Colonic mucosa (tissue), 4 donors: ENCODE data around the gene VILL. TPM values are rescaled to one million over a fixed set of nuclear protein-coding genes. Genes with fewer than 3 reads are reported as not detected.

Experiments used
- DNase-seq: peaks from one replicate; pipeline ENCODE4 v3.0.0-alpha.2; 2020
- H3K27ac ChIP-seq: fragments of 200-600 bp; one replicate; pipeline ENCODE4 v1.8.0; 2021
- H3K27me3 ChIP-seq: fragments of 200-600 bp; one replicate; pipeline ENCODE4 v1.8.0; 2021
- H3K36me3 ChIP-seq: fragments of 200-600 bp; one replicate; pipeline ENCODE4 v1.8.0; 2021
- H3K4me1 ChIP-seq: fragments of 200-600 bp; one replicate; pipeline ENCODE4 v1.8.0; 2021; ENCODE audit warnings: mild to moderate bottlenecking
- H3K4me3 ChIP-seq: fragments of 200-600 bp; one replicate; pipeline ENCODE4 v1.8.0; 2021
- H3K9ac ChIP-seq, 2 donors: one replicate each; pipeline ENCODE4 v1.7.0; 2013; ENCODE audit warnings: control low read depth in 2 of 2, low read depth in 2 of 2, low read length in 2 of 2
- H3K9me3 ChIP-seq: fragments of 200-600 bp; one replicate; pipeline ENCODE4 v1.8.0; 2021
- intact Hi-C: fragments of 100-400 bp; cut with DNase I; formaldehyde crosslinking; loops from one replicate; pipeline ENCODE4 v1.14.1; 2022
- total RNA-seq, 2 donors: library from RNA; stranded (reverse); fragmentation: NEBNext Ultra II Directional in 1 of 2; extraction: Animal tissue kit (Norgen Biotek cat#: 25700) in 1 of 2; gene quantifications; one replicate each; pipeline ENCODE4 v1.2.1, GENCODE V29; 2021
- TF ChIP-seq, protein P1 (sequence below): fragments of 200-600 bp; IDR thresholded peaks from one replicate; pipeline ENCODE4 v1.8.0; 2022; ENCODE audit warnings: antibody characterized with exemption, mild to moderate bottlenecking
- donor health status: healthy.
- donor health status: DM: no; HTN: no; CAD: no.
- donor health status: DM: no; HTN: no; CAD: no.

Gene VILL
- total RNA-seq, 2 donors from 2014 or later, result 155 to 166 TPM

DNA sequence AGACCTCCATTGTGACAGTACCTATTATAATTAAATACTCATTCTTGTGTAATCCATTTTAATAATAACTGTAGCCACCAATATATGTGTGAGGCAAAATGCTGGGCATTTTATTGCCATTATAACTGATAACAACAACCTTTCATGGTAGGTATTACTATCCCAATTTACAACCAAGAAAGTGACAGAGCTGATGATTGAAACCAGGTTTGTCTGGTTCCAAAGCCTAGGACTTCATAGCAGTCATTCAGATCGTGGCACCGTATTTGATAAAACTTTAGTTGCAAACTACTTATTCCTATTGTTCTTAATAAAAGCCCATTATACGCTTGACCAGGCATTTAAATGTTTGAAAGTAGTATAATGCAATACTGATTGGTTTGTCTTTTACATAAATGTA lies 26.4 kb upstream of the VILL start:
- DNase-seq, result no peak

DNA sequence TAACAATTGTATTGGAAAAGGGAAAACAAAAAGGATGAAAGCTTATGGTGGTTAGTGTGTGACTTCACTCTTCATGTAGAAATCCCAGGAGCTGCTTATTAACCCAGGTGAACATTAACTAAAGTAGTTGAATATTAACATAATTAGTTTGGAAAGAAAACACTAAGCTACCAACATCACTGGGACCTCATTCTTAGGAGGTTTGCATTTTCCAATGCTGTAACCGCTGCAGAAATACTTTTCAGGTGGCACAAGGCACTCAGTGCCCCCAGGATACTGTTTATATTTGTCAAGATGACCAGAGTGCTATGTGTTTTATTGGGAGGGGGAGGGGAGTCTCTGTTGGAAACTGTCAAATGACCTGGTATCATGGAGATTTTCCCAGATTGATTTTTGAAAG lies 25.9 kb upstream of the VILL start:
- DNase-seq, result no peak
- TF ChIP-seq, protein P1, sequence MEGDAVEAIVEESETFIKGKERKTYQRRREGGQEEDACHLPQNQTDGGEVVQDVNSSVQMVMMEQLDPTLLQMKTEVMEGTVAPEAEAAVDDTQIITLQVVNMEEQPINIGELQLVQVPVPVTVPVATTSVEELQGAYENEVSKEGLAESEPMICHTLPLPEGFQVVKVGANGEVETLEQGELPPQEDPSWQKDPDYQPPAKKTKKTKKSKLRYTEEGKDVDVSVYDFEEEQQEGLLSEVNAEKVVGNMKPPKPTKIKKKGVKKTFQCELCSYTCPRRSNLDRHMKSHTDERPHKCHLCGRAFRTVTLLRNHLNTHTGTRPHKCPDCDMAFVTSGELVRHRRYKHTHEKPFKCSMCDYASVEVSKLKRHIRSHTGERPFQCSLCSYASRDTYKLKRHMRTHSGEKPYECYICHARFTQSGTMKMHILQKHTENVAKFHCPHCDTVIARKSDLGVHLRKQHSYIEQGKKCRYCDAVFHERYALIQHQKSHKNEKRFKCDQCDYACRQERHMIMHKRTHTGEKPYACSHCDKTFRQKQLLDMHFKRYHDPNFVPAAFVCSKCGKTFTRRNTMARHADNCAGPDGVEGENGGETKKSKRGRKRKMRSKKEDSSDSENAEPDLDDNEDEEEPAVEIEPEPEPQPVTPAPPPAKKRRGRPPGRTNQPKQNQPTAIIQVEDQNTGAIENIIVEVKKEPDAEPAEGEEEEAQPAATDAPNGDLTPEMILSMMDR, result no peak
- Histone ChIP-seq H3K27me3 (no peaks in the 10 kb centered on the region), H3K4me1 (peaks cover 6% of the 10 kb centered on the region), H3K9me3 (no peaks in the 10 kb centered on the region), H3K9ac (no peak overlapping the region), H3K36me3 (no peaks in the 10 kb centered on the region), H3K27ac (peak overlapping the region; percentile 64), H3K4me3 (no peak overlapping the region)
- intact Hi-C loops, result no loop called here

More for the DNA sequence above, 26.4 kb upstream of the VILL start:
- peak overlapping the region in 1 of 2 donors; percentile 64 for H3K9ac ChIP-seq
- H3K27me3 ChIP-seq, result no peaks in the 10 kb centered on the region
- intact Hi-C loops, result no loop called here
- TF ChIP-seq, protein P1, result no peak
- peak overlapping the region; percentile 64 for H3K27ac ChIP-seq
- H3K4me1 ChIP-seq, result peaks cover 6% of the 10 kb centered on the region
- H3K4me3 ChIP-seq, result no peak overlapping the region
- no peaks in the 10 kb centered on the region for H3K36me3 ChIP-seq
- no peaks in the 10 kb centered on the region for H3K9me3 ChIP-seq

DNA sequence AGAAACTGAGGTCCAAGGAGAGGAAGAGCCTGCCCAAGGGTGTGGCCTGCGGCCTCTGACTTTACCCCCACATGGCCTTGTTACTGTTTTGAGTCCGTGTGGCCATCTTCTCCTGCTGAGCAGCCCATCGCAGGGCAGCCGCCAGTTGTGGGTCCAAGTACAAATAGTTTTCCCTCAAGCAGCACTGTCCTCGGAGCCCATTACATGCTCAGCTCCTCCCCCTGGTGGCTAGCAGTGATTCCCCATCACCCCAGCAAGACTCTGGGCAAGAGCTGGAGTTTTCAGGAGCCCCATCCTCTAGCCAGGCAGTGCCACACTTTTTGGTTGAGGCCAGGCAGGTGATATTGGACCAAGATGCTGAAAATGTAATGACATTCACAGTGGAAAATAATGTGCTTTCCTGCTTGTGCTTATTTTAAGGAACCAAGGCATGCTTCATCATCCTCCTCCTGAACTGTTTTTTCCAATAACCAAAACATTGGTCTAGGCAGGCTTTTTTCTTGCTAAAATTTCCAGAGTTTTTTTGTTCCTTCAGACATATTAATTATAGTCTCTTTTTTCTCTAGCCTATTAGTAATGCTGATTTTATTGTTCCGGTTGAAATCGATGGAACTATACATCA lies 23.2 kb upstream of the VILL start:
- TF ChIP-seq, protein P1, result peak; percentile 83

DNA sequence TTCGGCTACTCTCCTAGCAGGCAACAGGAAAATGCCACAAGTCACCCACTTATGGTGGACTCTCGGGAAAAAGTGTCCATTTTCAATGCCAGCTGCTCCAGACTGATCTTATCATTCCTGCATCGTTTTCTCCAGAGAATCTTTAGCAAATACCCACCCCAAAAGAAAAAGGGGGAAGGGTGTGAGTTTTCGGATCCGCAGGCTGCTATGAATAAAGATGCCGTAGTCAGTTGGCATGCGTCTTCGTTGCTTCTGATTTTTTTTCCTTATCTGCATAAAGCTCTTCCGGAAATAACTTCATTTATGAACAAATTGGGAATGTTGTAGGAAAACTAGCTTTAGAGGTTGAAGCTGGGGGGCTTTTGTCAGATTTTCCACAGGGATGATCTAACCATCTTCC lies 22.4 kb upstream of the VILL start:
- intact Hi-C loops, result no loop called here
- no peak overlapping the region for H3K27ac ChIP-seq
- no peaks in the 10 kb centered on the region for H3K9me3 ChIP-seq
- no peak overlapping the region for H3K9ac ChIP-seq
- TF ChIP-seq, protein P1, result no peak
- DNase-seq, result no peak
- H3K36me3 ChIP-seq, result no peaks in the 10 kb centered on the region
- no peak overlapping the region for H3K4me3 ChIP-seq
- no peaks in the 10 kb centered on the region for H3K27me3 ChIP-seq
- no peaks in the 10 kb centered on the region for H3K4me1 ChIP-seq

More for the DNA sequence above, 23.2 kb upstream of the VILL start:
- Histone ChIP-seq H3K9me3 (no peaks in the 10 kb centered on the region), H3K9ac (peak overlapping the region in 1 of 2 donors; percentile 25), H3K4me1 (peaks cover 3% of the 10 kb centered on the region), H3K27ac (no peak overlapping the region), H3K4me3 (no peak overlapping the region), H3K36me3 (no peaks in the 10 kb centered on the region), H3K27me3 (no peaks in the 10 kb centered on the region)
- intact Hi-C loops, result loop anchor here (2.0 kb wide), 1 partner anchor 113 kb away; no protein-coding TSS in a partner anchor
- DNase-seq, result peak; percentile 83

DNA sequence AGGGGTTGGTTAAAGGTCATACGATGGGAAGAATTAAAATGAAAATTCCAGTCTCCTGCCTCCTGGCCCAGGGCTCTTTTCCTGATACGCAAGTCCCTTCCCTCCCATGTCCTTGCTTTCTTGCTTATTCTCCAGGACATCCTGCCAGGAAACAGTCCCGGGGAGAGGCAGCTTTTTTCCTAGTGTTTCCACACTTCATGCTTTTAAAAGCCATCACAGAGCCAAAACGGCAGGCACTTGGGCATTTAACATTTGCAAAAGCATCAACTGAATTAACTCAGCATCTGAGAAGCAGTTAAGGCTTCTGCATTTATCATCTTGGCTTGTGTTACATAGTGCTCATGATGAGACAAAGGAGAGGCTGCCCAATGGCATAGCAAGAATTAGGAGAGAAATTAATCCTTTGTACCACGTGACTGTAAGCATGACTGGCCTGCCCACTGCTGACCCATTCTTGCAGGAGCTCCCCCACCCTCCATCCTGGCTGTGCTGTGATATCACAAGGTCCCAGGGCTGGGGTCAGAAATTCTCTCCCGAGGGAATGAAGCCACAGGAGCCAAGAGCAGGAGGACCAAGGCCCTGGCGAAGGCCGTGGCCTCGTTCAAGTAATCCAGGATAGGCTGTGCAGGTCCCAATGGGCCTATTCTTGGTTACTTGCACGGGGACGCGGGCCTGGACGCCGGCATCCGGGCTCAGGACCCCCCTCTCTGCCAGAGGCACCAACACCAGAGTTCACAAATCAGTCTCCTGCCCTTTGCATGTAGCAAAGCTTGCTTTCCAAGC lies 21.6 kb upstream of the VILL start:
- DNase-seq, result no peak

More for the DNA sequence above, 21.6 kb upstream of the VILL start:
- intact Hi-C loops, result no loop called here
- Histone ChIP-seq H3K9me3 (no peaks in the 10 kb centered on the region), H3K4me3 (no peak overlapping the region), H3K27me3 (no peaks in the 10 kb centered on the region), H3K36me3 (no peaks in the 10 kb centered on the region), H3K9ac (no peak overlapping the region), H3K27ac (no peak overlapping the region), H3K4me1 (no peaks in the 10 kb centered on the region)
- TF ChIP-seq, protein P1, result no peak
